Cerebellar cortex (tissue), 1 donor: ENCODE data around the gene PPP1R13B.
A peak's percentile ranks its signal among the peaks of the same experiment; 100 is the strongest.
"Not testable (repeated sequence)": the region's sequence is repeated elsewhere in the genome, so short reads cannot be mapped to it uniquely, and the experiment has no call there.

Experiments
- DNase-seq: peaks from one replicate; pipeline ENCODE4 v3.0.0-alpha.2; 2015; ENCODE audit warnings: low spot score

PPP1R13B gene

GRCh38 chr14:103861413-103862392, 14.3 kb upstream of the PPP1R13B start:
- no peak for DNase-seq

- DNase-seq, result no peak
These were observed 12.2 kb upstream of the PPP1R13B start for GRCh38 chr14:103859416-103860202.

DNA sequence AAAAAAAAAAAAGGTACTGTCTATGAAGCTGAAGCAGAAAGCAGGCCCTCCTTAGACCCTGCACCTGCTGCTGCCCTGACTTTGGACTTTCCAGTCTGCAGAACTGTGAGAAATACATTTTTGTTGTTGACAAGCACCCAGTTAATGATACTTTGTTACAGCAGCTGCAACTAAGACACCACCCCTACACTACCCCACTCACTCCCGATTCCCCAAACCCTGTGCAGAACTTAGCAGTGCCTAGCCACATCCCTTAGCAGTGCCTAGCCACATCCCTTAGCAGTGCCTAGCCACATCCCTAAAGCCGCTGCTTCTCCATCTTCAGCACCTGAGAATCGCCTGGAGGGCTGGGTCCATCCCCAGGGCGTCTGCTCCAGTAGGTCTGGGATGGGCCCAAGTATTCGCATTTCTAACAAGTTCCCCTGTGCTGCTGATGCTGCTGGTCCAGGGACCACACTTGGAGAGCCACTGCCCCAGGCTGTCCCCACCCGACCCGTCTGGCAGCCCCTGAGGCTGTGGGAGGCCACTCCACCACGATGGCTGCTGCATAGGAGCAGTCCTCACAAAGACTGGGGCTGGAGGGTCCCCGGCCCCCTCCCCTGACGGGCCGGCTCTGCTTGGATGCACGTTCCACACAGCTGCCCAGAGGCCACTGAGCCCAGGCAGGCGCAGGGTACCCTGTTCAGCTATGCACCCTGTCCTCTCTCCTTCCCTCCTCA, 10.8 kb upstream of the PPP1R13B start:
- no peak for DNase-seq

- no peak for DNase-seq
These were observed 9.9 kb upstream of the PPP1R13B start for GRCh38 chr14:103857256-103857655.

DNA sequence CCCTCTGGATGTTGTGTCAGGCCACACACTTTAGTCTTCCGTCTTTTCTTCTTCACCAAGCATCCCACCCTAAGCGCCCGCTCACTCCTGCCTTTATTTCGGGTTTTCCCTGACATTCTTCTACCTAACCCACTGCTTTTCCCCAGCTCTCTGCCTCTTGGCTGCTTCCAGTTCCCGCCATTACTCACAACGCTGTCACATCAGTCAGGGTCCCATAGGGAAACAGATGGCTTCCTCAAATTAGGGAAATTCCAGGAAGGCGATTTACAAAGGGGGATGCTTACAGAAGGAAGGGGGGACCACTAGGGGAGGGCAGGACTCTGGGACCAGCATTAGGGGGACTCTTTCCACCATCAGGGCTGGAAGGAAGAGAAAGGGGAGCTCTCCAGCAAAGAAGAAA, 9.2 kb upstream of the PPP1R13B start:
- no peak for DNase-seq

DNA sequence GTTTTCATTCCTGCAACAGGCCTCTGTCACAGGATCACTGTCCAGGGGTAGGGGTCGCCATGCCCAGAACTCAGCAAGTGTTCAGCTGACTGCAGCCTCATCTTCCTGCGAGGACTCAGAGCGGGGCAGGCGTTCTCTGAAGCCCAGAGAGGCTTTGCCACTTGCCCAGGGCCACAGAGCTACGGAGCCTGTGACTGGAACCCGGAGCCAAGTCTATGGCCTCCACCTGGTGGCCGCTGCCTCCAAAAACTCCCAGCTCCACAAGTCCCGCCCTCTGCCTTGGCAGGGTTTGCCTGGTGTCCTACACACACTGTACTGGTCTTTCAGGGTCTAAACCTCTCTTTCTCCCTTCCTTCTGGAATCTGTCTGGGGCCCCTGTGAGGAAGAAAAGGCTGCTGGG, 8.7 kb upstream of the PPP1R13B start:
- no peak for DNase-seq

DNA sequence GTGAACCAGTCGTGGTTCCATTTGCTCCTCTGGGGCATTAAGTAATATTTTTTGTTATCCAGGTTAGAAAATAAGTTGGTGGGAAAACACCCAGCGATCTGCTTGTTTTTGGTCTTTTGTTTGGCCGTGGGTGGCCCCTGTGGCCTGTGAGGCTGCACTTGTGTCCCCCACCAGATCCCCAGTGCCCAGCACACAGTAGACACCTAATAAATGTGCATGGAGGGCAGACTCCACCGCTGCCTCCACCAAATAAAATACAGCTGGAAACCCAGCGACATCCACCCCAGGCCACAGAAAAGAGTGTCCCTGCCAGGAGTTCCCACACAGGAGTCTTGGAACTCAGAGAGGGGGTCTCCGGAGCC, 8.3 kb upstream of the PPP1R13B start:
- no peak for DNase-seq

GRCh38 chr14:103854822-103855733, 7.7 kb upstream of the PPP1R13B start:
- DNase-seq, result no peak

- no peak for DNase-seq
These were observed 6.8 kb upstream of the PPP1R13B start for GRCh38 chr14:103854017-103854808.

GRCh38 chr14:103849151-103849886, 1.9 kb upstream of the PPP1R13B start:
- no peak for DNase-seq

GRCh38 chr14:103848175-103849077, 1.1 kb upstream of the PPP1R13B start:
- peak; percentile 48 for DNase-seq

GRCh38 chr14:103846543-103847450, 578 bp downstream of the PPP1R13B start:
- DNase-seq, result peak; percentile 53

GRCh38 chr14:103846097-103846496, 1.3 kb downstream of the PPP1R13B start:
- peak; percentile 26 for DNase-seq

DNA sequence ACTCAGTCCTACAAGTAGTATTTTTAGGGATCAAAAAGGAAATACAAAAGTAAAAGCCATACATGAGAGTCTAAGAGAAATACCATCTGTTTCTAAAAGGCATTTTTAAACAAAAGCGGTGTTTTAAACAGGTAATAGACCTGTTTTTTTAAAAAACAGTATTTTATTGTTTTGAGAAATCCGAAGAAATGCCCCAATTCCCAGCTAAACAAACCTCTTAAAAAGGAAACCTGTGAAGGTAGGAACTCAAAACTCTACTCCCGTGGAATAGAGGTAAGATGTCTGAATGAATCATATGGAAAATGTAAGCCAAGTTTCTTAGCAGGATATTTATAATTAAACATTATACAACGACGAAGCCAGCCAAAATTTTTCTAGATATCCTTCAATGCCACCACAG, 2.0 kb downstream of the PPP1R13B start:
- DNase-seq, result no peak

DNA sequence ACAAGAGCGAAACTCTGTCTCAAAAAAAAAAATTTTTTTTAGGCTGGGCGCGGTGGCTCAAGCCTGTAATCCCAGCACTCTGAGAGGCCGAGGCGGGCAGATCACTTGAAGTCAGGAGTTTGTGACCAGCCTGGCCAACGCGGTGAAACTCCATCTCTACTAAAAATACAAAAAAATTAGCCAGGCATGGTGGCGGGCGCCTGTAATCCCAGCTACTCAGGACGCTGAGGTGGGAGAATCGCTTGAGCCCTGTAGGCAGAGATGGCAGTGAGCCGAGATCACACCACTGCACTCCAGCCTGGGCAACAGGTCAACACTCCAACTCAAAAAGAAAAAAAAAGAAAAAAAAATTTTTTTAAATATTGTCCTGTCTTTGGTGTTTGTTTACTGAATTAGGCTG, 6.1 kb downstream of the PPP1R13B start:
- not testable (repeated sequence) for DNase-seq

GRCh38 chr14:103840014-103840413, 7.4 kb downstream of the PPP1R13B start:
- DNase-seq, result no peak

- DNase-seq, result no peak
These were observed 7.8 kb downstream of the PPP1R13B start for GRCh38 chr14:103839579-103839978.

GRCh38 chr14:103838117-103838516, 9.3 kb downstream of the PPP1R13B start:
- DNase-seq, result no peak
